Measurements from ENCODE around the gene GH2.

GH2 gene

DNA sequence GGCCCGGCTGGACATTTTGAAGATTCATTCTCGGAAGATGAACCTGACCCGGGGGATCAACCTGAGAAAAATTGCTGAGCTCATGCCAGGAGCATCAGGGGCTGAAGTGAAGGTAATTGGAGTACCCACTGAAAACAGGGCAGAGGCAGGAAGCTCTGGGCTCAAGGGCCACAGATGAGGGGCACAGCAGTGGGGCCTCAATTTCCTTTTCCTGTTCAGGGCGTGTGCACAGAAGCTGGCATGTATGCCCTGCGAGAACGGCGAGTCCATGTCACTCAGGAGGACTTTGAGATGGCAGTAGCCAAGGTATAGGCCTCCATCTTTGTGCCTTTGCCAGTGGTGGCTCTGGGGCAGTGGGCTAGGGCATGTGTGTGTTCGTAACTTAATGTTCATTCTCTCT, 50.2 kb downstream of the GH2 start:
- no peak overlapping the region for H3K4me3 ChIP-seq (ENCODE audit: low read depth, low read length)
- no peak for DNase-seq (ENCODE audit: low read depth)

DNA sequence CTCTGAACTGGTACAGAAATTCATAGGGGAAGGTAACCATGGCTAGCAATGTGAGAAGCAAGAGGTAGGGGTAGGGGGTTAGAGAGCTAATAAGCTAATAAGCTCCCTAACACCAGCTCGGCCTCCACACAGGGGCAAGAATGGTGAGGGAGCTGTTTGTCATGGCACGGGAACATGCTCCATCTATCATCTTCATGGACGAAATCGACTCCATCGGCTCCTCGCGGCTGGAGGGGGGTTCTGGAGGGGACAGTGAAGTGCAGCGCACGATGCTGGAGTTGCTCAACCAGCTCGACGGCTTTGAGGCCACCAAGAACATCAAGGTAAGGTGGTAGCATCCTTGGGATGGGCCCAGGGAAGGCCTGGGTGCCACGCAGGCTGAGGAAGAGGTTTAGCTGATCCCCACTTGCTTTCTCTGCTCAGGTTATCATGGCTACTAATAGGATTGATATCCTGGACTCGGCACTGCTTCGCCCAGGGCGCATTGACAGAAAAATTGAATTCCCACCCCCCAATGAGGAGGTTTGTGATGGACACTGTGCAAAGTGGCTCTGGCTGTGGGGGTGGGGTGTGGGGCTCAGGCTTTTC, 50.7 kb downstream of the GH2 start:
- no peak overlapping the region for H3K4me3 ChIP-seq (ENCODE audit: low read depth, low read length)

DNA sequence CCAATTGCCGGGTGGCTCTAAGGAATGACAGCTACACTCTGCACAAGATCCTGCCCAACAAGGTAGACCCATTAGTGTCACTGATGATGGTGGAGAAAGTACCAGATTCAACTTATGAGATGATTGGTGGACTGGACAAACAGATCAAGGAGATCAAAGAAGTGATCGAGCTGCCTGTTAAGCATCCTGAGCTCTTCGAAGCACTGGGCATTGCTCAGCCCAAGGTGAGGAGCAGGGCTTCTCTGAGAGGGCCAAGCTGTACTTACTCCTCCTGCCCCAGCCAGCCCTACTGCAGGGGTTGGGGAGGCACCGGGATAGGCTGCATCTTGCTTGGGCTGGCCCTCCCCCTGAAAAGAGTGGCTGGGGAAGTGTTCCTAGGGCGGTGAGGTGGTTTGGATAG, 51.5 kb downstream of the GH2 start:
- DNase-seq (ENCODE audit: low read depth) = no peak
- H3K4me3 ChIP-seq (ENCODE audit: low read depth, low read length) = no peak overlapping the region

More for the DNA sequence above, 50.7 kb downstream of the GH2 start:
- no peak for DNase-seq (ENCODE audit: low read depth)
